Stimulated activated CD4-positive, alpha-beta T cell treated with anti-CD3 and anti-CD28 coated beads, Interleukin-15, amount 100 ng/mL, for 1 hour (primary cell): Measurements from ENCODE around the gene CAV3.

Experiments used
- DNase-seq, 2 donors: peaks; one replicate each; pipeline ENCODE4 v3.0.0-alpha.2; 2020; ENCODE audit warnings: low read depth in 1 of 2, low spot score in 1 of 2

The CAV3 gene

GRCh38 chr3:8760506-8760905 lies 26.9 kb downstream of the CAV3 start:
- no peak for DNase-seq

GRCh38 chr3:8761866-8762265 lies 28.3 kb downstream of the CAV3 start:
- no peak for DNase-seq

- no peak for DNase-seq
Observed at GRCh38 chr3:8762607-8763377, 29.2 kb downstream of the CAV3 start.

- no peak for DNase-seq
Observed at GRCh38 chr3:8764528-8764927, 30.9 kb downstream of the CAV3 start.

- no peak for DNase-seq
Observed at GRCh38 chr3:8765528-8765927, 31.9 kb downstream of the CAV3 start.

GRCh38 chr3:8766148-8766547 lies 32.5 kb downstream of the CAV3 start:
- DNase-seq: no peak

- DNase-seq: no peak
Observed at GRCh38 chr3:8767256-8767666, 33.7 kb downstream of the CAV3 start.

GRCh38 chr3:8767667-8768363 lies 34.2 kb downstream of the CAV3 start:
- DNase-seq: no peak

- no peak for DNase-seq
Observed at GRCh38 chr3:8768364-8769087, 34.9 kb downstream of the CAV3 start.

- peak in 1 of 2 donors; percentile 48 for DNase-seq
Observed at GRCh38 chr3:8769088-8769822, 35.7 kb downstream of the CAV3 start, which contains the start of gene OXTR. TSS of gene OXTR (minus strand) at chr3:8769613. CDS start at chr3:8768187, 1,426 bp downstream.

GRCh38 chr3:8773941-8774542 lies 40.4 kb downstream of the CAV3 start:
- no peak for DNase-seq

GRCh38 chr3:8775181-8775580 lies 41.6 kb downstream of the CAV3 start:
- no peak for DNase-seq

- no peak for DNase-seq
Observed at GRCh38 chr3:8775602-8776001, 42.0 kb downstream of the CAV3 start.

GRCh38 chr3:8776406-8776805 lies 42.8 kb downstream of the CAV3 start:
- no peak for DNase-seq

GRCh38 chr3:8777201-8777977 lies 43.8 kb downstream of the CAV3 start:
- no peak for DNase-seq

GRCh38 chr3:8777978-8778267 lies 44.3 kb downstream of the CAV3 start:
- DNase-seq: no peak

- DNase-seq: no peak
Observed at GRCh38 chr3:8778475-8778874, 44.9 kb downstream of the CAV3 start.

- DNase-seq: no peak
Observed at GRCh38 chr3:8780279-8780678, 46.7 kb downstream of the CAV3 start.

GRCh38 chr3:8784676-8785435 lies 51.3 kb downstream of the CAV3 start:
- no peak for DNase-seq

- no peak for DNase-seq
Observed at GRCh38 chr3:8790529-8790928, 56.9 kb downstream of the CAV3 start.
